Measurements from ENCODE around the gene ZNF134. TPM values are rescaled to one million over a fixed set of nuclear protein-coding genes. Genes with fewer than 3 reads are reported as not detected.

ZNF134 gene
- total RNA-seq, 2 donors from 2014 or later, result 30.8 to 37.5 TPM

DNA sequence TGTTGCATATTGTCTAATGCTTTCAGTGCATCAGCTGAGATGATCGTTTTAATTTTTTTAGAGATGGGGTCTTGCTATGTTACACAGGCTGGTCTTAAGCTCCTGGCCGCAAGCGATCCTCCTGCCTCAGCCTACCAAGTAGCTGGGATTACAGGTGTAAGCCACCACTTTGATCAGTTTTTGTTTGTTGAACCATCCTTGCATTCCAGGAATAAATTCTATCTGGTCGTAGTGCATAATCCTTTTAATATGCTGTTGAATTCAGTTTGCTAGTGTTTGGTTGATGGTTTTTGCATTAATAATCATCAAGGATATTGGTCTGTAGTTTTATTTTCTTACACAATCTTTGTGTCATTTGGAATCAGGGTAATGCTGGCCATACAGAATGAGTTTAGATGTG lies 23.3 kb downstream of the ZNF134 start:
- no peak overlapping the region for H3K4me3 Mint-ChIP-seq

DNA sequence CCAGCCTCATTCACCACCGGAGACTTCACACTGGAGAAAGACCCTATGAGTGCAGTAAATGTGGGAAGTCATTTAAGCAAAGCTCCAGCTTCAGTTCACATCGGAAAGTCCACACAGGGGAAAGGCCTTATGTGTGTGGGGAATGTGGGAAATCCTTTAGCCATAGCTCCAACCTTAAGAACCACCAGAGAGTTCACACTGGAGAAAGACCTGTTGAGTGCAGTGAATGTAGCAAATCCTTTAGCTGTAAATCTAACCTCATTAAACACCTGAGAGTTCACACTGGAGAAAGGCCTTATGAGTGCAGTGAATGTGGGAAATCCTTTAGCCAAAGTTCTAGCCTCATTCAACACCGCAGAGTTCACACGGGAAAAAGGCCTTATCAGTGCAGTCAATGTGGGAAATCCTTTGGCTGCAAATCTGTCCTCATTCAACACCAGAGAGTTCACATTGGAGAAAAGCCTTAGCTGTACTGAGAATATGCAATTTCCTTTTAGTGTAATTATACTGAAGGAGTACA lies 27.7 kb downstream of the ZNF134 start:
- H3K27me3 ChIP-seq (ENCODE audit: control insufficient read depth, insufficient read depth, low read length, poor library complexity, severe bottlenecking), result no peaks in the 10 kb centered on the region
- Mint-ChIP-seq H3K27me3 (ENCODE audit: insufficient read depth) (no peaks in the 10 kb centered on the region), H3K4me1 (no peaks in the 10 kb centered on the region), H3K27ac (no peak overlapping the region), H3K9me3 (peaks cover 76% of the 10 kb centered on the region), H3K36me3 (ENCODE audit: low read depth) (peaks cover 72% of the 10 kb centered on the region), H3K4me3 (no peak overlapping the region)
- H3K36me3 ChIP-seq (ENCODE audit: control insufficient read depth, insufficient read depth, low read length), result peaks cover 62% of the 10 kb centered on the region
- H3K4me3 ChIP-seq (ENCODE audit: low read length), result no peak overlapping the region
- H3K4me1 ChIP-seq (ENCODE audit: control insufficient read depth, insufficient read depth, low read length), result no peaks in the 10 kb centered on the region
- WGBS, 2 experiments (ENCODE audit: insufficient coverage in 1 of 2, insufficient read length in 1 of 2), result 97 to 99% methylated on average over 4 of the region's 4 CpGs
- H3K9ac ChIP-seq (ENCODE audit: extremely low read depth, low read length, poor library complexity, severe bottlenecking), result no peak overlapping the region
- no peak for DNase-seq
- TF ChIP-seq, protein P1, sequence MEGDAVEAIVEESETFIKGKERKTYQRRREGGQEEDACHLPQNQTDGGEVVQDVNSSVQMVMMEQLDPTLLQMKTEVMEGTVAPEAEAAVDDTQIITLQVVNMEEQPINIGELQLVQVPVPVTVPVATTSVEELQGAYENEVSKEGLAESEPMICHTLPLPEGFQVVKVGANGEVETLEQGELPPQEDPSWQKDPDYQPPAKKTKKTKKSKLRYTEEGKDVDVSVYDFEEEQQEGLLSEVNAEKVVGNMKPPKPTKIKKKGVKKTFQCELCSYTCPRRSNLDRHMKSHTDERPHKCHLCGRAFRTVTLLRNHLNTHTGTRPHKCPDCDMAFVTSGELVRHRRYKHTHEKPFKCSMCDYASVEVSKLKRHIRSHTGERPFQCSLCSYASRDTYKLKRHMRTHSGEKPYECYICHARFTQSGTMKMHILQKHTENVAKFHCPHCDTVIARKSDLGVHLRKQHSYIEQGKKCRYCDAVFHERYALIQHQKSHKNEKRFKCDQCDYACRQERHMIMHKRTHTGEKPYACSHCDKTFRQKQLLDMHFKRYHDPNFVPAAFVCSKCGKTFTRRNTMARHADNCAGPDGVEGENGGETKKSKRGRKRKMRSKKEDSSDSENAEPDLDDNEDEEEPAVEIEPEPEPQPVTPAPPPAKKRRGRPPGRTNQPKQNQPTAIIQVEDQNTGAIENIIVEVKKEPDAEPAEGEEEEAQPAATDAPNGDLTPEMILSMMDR (conservative IDR thresholded peaks at IDR 0.05), result no peak
- peaks cover 51% of the 10 kb centered on the region for H3K9me3 ChIP-seq (ENCODE audit: control insufficient read depth, low read length)
- H3K27ac ChIP-seq (ENCODE audit: low read depth, low read length), result no peak overlapping the region

More for the DNA sequence above, 23.3 kb downstream of the ZNF134 start:
- no peak for DNase-seq
- Histone ChIP-seq H3K36me3 (ENCODE audit: control insufficient read depth, insufficient read depth, low read length) (peaks cover 75% of the 10 kb centered on the region), H3K27me3 (ENCODE audit: control insufficient read depth, insufficient read depth, low read length, poor library complexity, severe bottlenecking) (no peaks in the 10 kb centered on the region), H3K27ac (ENCODE audit: low read depth, low read length) (no peak overlapping the region), H3K9me3 (ENCODE audit: control insufficient read depth, low read length) (peaks cover 66% of the 10 kb centered on the region), H3K9ac (ENCODE audit: extremely low read depth, low read length, poor library complexity, severe bottlenecking) (no peak overlapping the region), H3K4me3 (ENCODE audit: low read length) (peak overlapping the region; percentile 46), H3K4me1 (ENCODE audit: control insufficient read depth, insufficient read depth, low read length) (peaks cover 3% of the 10 kb centered on the region)
- TF ChIP-seq, protein P1 (conservative IDR thresholded peaks at IDR 0.05), result no peak
- Mint-ChIP-seq H3K9me3 (peaks cover 66% of the 10 kb centered on the region), H3K4me1 (peaks cover 15% of the 10 kb centered on the region), H3K36me3 (ENCODE audit: low read depth) (peaks cover 77% of the 10 kb centered on the region), H3K27ac (no peak overlapping the region), H3K27me3 (ENCODE audit: insufficient read depth) (no peaks in the 10 kb centered on the region)
- 89 to 96% methylated on average over 4 of the region's 4 CpGs for WGBS, 2 experiments (ENCODE audit: insufficient coverage in 1 of 2, insufficient read length in 1 of 2)

- Histone ChIP-seq H3K4me3 (ENCODE audit: low read length) (no peak overlapping the region), H3K4me1 (ENCODE audit: control insufficient read depth, insufficient read depth, low read length) (no peaks in the 10 kb centered on the region), H3K27me3 (ENCODE audit: control insufficient read depth, insufficient read depth, low read length, poor library complexity, severe bottlenecking) (no peaks in the 10 kb centered on the region), H3K36me3 (ENCODE audit: control insufficient read depth, insufficient read depth, low read length) (peaks cover 54% of the 10 kb centered on the region), H3K9me3 (ENCODE audit: control insufficient read depth, low read length) (peaks cover 44% of the 10 kb centered on the region), H3K27ac (ENCODE audit: low read depth, low read length) (no peak overlapping the region), H3K9ac (ENCODE audit: extremely low read depth, low read length, poor library complexity, severe bottlenecking) (no peak overlapping the region)
- Mint-ChIP-seq H3K36me3 (ENCODE audit: low read depth) (peaks cover 65% of the 10 kb centered on the region), H3K4me3 (no peak overlapping the region), H3K27ac (no peak overlapping the region), H3K9me3 (peaks cover 69% of the 10 kb centered on the region), H3K27me3 (ENCODE audit: insufficient read depth) (no peaks in the 10 kb centered on the region), H3K4me1 (no peaks in the 10 kb centered on the region)
- TF ChIP-seq, protein P1 (conservative IDR thresholded peaks at IDR 0.05), result no peak
- 92 to 96% methylated on average over 2 to 4 of the region's 4 CpGs for WGBS, 2 experiments (ENCODE audit: insufficient coverage in 1 of 2, insufficient read length in 1 of 2)
- DNase-seq, result no peak
These were observed 28.5 kb downstream of the ZNF134 start for GRCh38 chr19:57642396-57643046.
